Activated naive CD4-positive, alpha-beta T cell treated with anti-CD3 and anti-CD28 coated beads, Interleukin-2, amount 50 U/mL, for 72 hours (primary cell): ENCODE data around the gene FHAD1. TPM values are rescaled to one million over a fixed set of nuclear protein-coding genes. Genes with fewer than 3 reads are reported as not detected.
A peak's percentile ranks its signal among the peaks of the same experiment; 100 is the strongest.

Source experiments
- ATAC-seq, 2 donors: fragments of 150-1000 bp; cut with Tn5 transposase; 2 replicates each; pipeline ENCODE4 v1.10.0; 2021; ENCODE audit warnings: mild to moderate bottlenecking in 2 of 2, moderate library complexity in 2 of 2
- DNase-seq, 2 donors: peaks; one replicate each; pipeline ENCODE4 v3.0.0; 2021 to 2022; ENCODE audit warnings: low spot score in 2 of 2
- H3K27ac Mint-ChIP-seq, 2 donors: one replicate each; pipeline ENCODE4 v1.8.0; 2022; ENCODE audit warnings: mild to moderate bottlenecking in 2 of 2, mixed read lengths in 2 of 2
- H3K36me3 Mint-ChIP-seq, 2 donors: one replicate each; pipeline ENCODE4 v1.8.0; 2022; ENCODE audit warnings: mixed read lengths in 2 of 2
- H3K9me3 Mint-ChIP-seq, 2 donors: one replicate each; pipeline ENCODE4 v1.8.0; 2022; ENCODE audit warnings: mixed read lengths in 2 of 2
- total RNA-seq, 2 donors: library from RNA; stranded (reverse); gene quantifications; one replicate each; pipeline ENCODE4 v1.2.3, GENCODE V29; 2022

The FHAD1 gene
- total RNA-seq, 2 donors from 2014 or later = 0.27 TPM; not detected in 1

DNA sequence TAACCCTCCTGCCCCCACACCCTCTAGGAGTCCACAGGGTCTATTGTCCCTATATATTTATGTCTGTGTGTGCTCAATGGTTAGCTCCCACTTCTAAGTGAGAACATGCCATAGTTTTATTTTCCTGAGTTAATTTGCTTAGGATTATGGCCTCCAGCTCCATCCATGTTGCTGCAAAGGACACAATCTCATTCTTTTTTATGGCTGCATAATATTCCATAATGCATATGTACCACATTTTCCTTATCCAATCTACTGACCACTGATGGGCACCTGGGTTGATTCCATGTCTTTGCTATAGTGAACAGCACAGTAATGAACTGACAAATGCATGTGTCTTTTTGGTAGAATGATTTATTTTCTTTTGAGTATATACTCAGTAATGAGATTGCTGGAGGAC, 13.3 kb upstream of the FHAD1 start:
- ATAC-seq (no peak), DNase-seq (no peak)
- Mint-ChIP-seq H3K36me3 (peaks cover 0 to 8% of the 10 kb centered on the region in 2 donors), H3K27ac (no peak overlapping the region), H3K9me3 (no peaks in the 10 kb centered on the region)

DNA sequence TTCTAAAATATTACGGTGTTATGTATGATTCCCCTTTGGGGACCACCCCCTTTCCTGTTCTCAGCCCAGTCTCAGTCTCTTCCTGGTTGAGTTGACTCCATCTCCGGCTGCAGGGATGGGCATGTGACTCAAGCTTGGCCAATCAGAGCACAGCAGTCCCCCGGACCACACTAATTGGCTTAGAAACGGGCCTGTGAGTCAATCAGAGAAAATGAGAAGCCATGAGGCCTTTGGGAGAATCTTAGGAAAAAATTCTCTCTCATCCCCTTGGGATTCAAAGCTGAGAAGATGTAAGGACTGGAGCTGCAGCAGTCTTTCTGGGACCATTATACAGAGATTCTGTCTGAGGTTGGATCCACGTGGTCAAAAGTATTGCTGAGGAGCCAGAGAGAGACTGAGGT, 10.7 kb upstream of the FHAD1 start:
- Mint-ChIP-seq H3K27ac (no peak overlapping the region), H3K36me3 (peaks cover 0 to 8% of the 10 kb centered on the region in 2 donors), H3K9me3 (no peaks in the 10 kb centered on the region)
- no peak for ATAC-seq
- DNase-seq = no peak

DNA sequence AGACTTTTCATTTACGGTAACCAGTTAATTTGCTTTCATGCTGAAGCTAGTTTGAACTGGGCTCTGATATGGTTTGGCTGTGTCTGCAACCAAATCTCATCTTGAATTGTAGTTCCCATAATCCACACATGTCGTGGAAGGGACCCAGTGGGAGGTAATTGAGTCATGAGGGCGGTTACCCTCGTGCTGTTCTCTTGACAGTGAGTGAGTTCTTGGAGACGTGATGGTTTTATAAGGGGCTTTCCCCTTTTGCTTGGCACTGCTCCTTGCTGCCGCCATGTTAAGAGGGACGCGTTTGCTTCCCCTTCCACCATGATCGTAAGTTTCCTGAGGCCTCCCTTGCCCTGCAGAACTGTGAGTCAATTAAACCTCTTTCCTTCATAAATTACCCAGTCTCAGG, 10.3 kb upstream of the FHAD1 start:
- H3K9me3 Mint-ChIP-seq = no peaks in the 10 kb centered on the region
- no peak for ATAC-seq
- DNase-seq = no peak
- H3K36me3 Mint-ChIP-seq = peaks cover 0 to 8% of the 10 kb centered on the region in 2 donors
- H3K27ac Mint-ChIP-seq = no peak overlapping the region

DNA sequence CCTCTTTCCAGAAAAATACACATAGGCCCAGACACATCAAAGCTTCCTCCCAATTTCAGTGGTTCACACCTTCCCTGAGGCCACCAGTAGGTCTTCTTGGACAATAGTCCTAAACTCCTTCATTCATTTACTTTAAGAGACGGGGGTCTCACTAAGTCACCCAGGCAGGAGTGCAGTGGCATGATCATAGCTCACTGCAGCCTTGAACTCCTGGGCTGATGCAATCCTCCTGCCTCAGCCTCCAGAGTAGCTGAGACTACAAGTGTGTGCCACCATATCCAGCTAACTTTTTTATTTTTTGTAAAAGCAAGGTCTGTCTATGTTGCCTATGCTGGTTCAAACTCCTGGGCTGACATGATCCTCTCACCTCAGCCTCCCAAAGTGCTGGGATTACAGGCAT, 8.2 kb upstream of the FHAD1 start:
- Mint-ChIP-seq H3K36me3 (peaks cover 0 to under 1% of the 10 kb centered on the region in 2 donors), H3K27ac (no peak overlapping the region), H3K9me3 (no peaks in the 10 kb centered on the region)
- DNase-seq (no peak), ATAC-seq (no peak)

DNA sequence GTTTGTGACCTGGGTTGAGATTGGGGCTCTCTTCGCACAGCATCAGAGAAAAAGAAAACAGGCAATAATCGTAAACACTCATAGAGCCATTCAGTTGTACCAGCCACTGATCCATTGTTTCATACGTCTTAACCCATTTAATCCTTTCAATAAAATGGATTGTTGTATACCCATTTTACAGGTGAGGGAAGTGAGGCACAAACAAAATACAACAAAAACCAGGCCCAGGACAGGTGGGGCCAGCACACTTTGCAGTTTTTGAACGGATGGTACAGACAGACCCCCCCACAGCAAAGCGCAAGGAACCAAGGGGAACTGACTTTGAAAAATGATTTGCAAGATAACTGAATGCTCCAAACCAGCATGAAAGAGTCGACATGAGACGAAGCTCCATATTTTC, 4.3 kb upstream of the FHAD1 start:
- peaks cover 0 to 23% of the 10 kb centered on the region in 2 donors for H3K9me3 Mint-ChIP-seq
- DNase-seq (no peak), ATAC-seq (no peak)
- H3K27ac Mint-ChIP-seq = no peak overlapping the region
- H3K36me3 Mint-ChIP-seq = peaks cover 16 to 32% of the 10 kb centered on the region in 2 donors

DNA sequence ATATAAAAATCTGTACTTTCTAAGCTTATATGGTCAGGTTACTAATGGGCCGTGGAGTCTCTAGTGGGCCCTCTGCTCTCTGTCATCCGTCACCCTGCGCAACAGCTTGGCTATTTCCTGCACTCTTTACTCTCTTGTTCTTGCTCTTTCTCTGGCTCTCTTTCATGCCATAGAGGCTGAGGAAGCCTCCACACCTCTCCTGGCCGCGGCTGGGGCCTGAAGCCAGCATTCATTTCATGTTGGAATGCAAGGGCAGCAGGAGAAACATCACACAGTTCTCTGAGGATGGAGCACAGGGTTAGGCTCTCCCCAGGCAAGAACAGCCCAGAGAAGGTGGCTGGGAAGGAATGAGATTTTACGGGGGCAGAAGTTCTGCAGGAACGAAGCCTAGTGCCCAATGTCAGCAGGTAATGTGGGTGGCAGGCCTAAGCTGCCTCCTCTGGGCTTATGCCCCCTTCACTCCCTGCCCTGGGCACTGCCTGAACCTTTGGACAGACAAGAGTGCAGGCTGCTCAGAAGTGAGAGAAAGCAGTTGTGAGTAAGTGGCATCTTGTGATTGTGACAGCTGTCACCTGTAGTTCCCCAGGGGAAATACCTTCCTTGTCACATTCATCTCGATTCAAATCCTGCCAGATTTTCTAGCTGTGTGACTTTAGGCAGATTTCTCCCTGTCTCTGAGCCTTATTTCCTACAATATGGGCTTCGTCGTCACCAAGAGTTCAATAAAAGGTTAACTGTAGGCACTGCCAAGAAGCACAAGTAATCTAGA, 3.6 kb upstream of the FHAD1 start:
- ATAC-seq (peak; percentile 69 to 91), DNase-seq (no peak)
- Mint-ChIP-seq H3K27ac (no peak overlapping the region), H3K36me3 (peaks cover 19 to 32% of the 10 kb centered on the region in 2 donors), H3K9me3 (peaks cover 0 to 23% of the 10 kb centered on the region in 2 donors)

DNA sequence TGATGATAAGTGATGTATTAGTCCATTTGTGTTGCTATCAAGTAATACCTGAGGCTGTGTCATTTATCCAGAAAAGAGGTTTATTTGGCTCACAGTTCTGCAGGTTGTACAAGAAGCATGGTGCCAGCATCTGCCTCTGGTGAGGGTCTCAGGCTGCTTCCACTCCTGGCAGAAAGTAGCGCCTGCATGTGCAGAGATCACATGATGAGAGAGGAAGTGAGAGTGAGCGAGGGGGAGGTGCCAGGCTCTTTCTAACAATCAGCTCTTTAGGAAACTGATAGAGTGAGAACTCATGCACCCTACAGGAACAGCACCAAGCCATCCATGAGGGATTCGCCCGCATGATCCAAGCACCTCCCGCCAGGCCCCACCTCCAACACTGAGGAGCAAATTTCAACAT, 2.2 kb upstream of the FHAD1 start:
- DNase-seq = no peak

DNA sequence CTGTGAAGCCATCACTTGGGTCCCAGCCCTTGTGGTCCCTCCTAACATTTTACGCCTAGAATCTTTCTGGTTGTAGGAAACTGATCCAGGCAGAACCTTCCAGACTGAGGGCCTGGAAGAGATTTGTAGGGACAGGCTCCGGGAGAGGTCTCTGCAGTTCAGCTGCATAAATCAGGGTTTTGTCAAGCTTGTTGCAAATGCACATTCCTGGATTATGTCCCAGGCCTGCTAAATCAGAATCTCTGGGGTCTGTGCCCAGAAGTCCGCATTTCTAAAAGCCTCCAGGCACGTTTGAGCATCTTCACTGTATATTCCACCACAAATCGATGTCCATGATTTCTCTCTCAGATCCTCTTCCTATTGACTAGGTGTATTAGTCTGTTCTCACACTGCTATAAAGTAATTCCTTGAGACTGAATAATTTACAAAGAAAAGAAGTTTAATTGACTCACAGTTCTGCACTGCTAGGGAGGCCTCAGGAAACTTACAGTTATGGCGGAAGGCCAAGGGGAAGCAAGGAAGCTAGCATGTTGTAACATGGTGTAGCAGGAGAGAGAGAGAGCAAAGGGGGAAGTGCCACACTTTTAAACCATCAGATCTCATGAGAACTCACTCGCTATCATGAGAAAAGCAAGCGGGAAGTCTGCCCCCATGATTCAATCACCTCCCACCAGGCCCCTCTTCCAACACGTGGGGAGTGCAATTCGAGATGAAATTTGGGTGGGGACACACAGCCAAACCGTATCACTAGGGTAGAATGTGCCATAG, 1.2 kb upstream of the FHAD1 start:
- peaks cover 0 to 23% of the 10 kb centered on the region in 2 donors for H3K9me3 Mint-ChIP-seq
- DNase-seq (no peak), ATAC-seq (no peak)
- H3K27ac Mint-ChIP-seq = no peak overlapping the region
- H3K36me3 Mint-ChIP-seq = peaks cover 19 to 32% of the 10 kb centered on the region in 2 donors

More for the DNA sequence above, 2.2 kb upstream of the FHAD1 start:
- Mint-ChIP-seq H3K36me3 (peaks cover 19 to 32% of the 10 kb centered on the region in 2 donors), H3K27ac (no peak overlapping the region), H3K9me3 (peaks cover 0 to 23% of the 10 kb centered on the region in 2 donors)
- ATAC-seq = no peak

DNA sequence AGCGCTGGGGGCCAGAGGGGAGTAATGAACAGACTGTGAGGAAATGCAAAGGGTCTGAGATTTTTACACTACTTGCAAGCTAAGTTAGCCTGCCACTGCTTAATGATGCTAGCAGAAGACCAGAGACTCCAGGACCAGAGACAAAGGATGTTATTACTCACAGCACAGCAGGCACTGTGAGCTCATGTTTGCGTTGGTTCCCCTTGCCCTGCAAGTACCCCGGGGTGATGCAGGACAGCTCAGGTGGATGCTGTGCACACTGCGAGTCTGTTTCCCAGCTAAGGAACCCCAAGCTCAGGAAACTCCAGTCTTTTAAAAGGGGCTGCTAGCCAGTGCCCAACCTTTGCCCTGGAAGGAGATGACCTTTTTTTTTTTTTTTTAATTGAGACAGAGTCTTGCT, 1.2 kb downstream of the FHAD1 start:
- peaks cover 0 to 23% of the 10 kb centered on the region in 2 donors for H3K9me3 Mint-ChIP-seq
- peaks cover 19 to 32% of the 10 kb centered on the region in 2 donors for H3K36me3 Mint-ChIP-seq
- peak overlapping the region; percentile 14 to 73 for H3K27ac Mint-ChIP-seq
- DNase-seq = no peak
- peak in 1 of 2 donors; percentile 34 for ATAC-seq

DNA sequence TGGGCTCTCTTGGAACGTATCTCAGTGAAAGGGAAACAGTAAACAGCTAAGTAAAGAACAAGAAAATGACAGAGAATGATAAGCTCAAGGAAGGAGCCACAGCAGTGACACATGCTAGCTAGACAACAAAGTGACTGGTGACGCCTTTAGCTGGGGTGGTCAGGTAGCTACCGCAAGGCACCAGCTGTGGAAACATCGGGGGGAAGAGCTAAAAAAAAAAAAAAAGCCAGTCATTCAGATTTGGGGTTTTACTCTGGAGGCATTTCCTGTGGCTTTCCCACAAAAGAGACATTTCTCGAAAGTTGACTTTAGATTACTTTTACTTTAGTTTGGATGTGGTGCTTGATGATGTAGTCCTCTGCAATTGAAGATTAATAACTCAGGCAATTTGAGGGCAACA, 2.1 kb downstream of the FHAD1 start:
- Mint-ChIP-seq H3K27ac (peak overlapping the region; percentile 14 to 86), H3K9me3 (peaks cover 0 to 23% of the 10 kb centered on the region in 2 donors), H3K36me3 (peaks cover 19 to 29% of the 10 kb centered on the region in 2 donors)
- peak in 1 of 2 donors; percentile 62 for DNase-seq
- ATAC-seq = peak; percentile 95 to 96

DNA sequence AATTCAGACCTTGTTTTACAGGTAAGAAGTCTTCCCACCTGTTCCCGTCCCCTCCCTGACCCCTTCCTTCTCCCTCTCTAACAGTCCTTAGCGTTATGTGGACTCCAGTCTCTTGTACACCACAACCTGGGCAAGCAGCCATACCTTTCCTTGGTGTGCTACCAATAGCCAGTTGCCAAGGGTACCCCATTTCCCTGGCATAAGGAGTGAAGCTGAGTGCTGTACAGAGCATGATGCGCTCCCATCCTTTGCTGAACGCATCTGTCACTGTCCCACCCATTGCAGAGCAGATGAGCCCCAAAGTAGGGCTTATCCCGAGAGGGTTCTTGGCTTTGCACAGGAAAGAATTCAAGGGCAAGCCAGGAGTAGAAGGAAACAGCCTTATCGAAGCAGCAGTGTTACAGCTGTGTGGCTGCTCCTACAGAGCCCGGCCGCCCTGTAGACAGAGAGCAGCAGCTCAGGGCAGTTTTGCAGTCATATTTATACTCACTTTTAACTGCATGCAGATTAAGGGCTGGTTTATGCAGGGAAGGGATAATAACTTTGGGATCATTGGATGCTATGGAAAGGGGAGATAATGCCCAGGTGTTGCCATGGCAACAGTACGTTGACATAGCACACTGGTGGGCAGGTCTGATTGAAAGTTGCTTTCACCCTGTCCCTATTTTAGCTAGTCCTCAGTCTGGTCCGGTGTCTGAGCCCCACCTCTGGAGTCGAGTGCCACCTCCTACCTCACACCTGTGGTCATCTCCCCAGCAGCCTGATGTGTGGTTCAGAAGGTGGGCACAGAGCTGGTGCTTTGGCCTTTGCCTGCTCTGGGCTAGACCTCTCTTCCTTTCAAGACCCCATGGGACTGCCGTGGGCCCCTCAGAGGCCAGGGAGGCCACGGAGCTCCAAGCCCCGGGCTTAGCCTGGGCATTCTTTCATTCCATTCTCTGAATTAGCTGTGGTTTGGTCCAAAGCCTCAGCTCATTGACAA, 5.1 kb downstream of the FHAD1 start:
- Mint-ChIP-seq H3K27ac (peak overlapping the region; percentile 26 to 73), H3K9me3 (no peaks in the 10 kb centered on the region), H3K36me3 (peaks cover 0 to 5% of the 10 kb centered on the region in 2 donors)
- no peak for ATAC-seq
- no peak for DNase-seq

DNA sequence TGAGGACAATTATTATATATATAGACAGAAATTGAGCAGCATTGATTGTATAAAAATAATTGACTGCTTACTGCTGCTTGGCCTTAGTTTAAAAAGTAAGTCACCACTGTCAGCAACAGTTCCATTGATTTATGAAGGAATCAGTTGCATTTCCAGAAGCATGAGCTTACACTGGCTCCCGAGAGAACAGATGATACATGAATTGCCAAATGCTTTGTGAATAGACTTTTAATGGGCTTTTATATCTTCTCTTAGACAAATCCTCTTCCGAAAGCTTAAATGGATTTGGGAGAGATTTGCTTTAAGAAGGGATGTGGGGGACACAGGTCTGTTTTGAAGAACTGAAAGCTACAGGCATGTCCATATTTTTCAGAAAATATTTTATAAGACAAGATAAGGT, 7.5 kb downstream of the FHAD1 start:
- Mint-ChIP-seq H3K27ac (no peak overlapping the region), H3K9me3 (no peaks in the 10 kb centered on the region), H3K36me3 (no peaks in the 10 kb centered on the region)
- DNase-seq = no peak
- no peak for ATAC-seq

DNA sequence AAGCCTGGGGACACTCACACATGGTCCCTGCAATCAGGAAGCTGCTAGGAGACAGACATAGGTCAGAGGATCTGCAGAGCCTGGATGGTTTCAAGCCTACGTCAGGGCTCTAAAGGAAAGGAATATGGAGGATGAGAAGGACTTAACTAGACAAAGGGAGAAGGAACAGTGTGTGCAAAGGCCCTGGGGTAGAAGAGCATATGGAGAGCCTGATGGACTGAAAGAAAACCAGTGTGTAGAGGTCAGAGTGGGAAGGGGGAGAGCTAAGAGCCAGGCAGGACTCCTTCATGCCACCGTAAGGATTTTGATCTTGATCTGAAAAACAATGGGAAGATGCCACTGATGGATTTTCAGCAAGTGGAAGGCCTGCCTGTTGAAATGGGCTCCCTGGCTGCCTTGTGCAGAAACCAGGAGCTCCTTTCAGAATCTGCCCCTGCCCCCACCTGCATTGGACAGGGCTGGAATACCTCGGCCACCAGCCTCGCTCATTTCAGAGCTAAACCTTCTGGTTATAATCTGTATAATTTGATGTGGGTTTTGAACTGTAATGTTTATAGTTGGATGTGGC, 8.6 kb downstream of the FHAD1 start:
- DNase-seq = no peak
- ATAC-seq = no peak
- H3K36me3 Mint-ChIP-seq = no peaks in the 10 kb centered on the region
- H3K9me3 Mint-ChIP-seq = no peaks in the 10 kb centered on the region
- no peak overlapping the region for H3K27ac Mint-ChIP-seq

DNA sequence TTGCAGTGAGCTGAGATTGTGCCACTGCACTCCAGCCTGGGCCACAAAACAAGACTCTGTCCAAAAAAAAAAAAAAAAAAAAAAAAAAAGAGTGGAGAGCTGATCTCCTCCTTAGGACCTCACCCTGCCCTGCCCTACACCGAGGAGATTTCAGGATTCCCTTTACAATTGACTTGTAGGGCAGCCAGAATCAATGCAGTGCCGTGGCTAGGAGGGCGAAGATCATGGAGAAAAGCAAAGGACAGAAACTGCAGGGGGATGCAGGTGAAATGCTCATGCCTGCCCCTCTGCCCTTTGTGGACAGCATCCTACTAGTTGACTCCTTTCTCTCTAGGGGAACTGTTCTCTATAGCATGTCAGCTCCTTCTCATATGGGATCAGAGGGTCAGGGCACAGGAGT, 9.6 kb downstream of the FHAD1 start:
- Mint-ChIP-seq H3K36me3 (no peaks in the 10 kb centered on the region), H3K9me3 (no peaks in the 10 kb centered on the region), H3K27ac (no peak overlapping the region)
- DNase-seq = no peak
- no peak for ATAC-seq

DNA sequence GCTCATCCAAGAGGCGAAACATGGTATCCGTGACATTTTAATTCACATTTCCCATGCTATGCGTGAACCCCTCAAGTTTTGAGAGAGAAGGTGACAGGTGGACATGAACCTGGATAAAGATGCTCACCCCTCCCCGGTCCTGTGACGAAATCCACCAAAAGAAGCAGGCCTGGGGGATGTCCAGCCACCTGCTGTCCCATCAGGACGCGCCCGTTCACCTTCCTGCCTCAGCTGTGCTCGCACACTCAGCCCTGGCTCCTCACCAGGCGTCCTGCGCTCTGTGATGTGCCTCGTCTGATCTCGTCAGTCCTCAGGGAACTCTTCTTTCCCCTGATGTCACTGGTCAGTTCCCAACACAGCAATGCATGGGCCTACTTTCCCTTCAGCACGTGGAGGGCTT, 10.3 kb downstream of the FHAD1 start:
- DNase-seq = no peak
- H3K27ac Mint-ChIP-seq = no peak overlapping the region
- H3K9me3 Mint-ChIP-seq = no peaks in the 10 kb centered on the region
- ATAC-seq = no peak
- no peaks in the 10 kb centered on the region for H3K36me3 Mint-ChIP-seq
